ENCODE measurements around the gene ZC3H14.

Gene ZC3H14

GRCh38 chr14:88535149-88535548 lies 27.7 kb upstream of the ZC3H14 start:
- H3K27ac ChIP-seq (ENCODE audit: insufficient read depth, low read length, poor library complexity, severe bottlenecking), result no peak overlapping the region
- H3K36me3 ChIP-seq (ENCODE audit: control insufficient read depth, insufficient read depth, low read length), result no peaks in the 10 kb centered on the region
- DNase-seq, result no peak

DNA sequence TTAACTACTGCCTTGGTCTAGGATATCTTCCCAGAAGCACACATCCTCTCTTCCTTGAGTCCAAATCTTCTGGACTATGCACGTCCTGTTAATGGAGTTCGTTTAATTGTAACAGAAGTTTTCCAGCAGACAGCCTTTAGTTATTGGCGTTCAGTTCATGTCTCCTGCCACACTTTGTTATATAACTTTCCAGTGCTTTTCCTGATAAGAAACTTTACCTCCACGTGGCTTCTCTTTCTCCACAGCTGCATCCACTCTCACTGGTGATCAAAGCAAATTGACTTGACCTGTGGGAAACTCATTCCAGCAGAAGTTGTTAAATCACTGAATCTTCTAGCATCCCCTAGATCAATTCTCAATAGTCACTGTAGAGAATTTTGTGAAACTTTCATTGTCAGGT lies 27.0 kb upstream of the ZC3H14 start:
- Histone ChIP-seq H3K4me3 (ENCODE audit: insufficient read depth, low read depth, low read length, poor library complexity, severe bottlenecking) (no peak overlapping the region), H3K27me3 (replicated peaks; ENCODE audit: control insufficient read depth, insufficient read depth, low read length, poor library complexity, severe bottlenecking) (no peaks in the 10 kb centered on the region), H3K4me1 (ENCODE audit: control insufficient read depth, insufficient read depth, low read length, poor library complexity, severe bottlenecking) (no peaks in the 10 kb centered on the region), H3K27ac (ENCODE audit: insufficient read depth, low read length, poor library complexity, severe bottlenecking) (no peak overlapping the region), H3K36me3 (ENCODE audit: control insufficient read depth, insufficient read depth, low read length) (no peaks in the 10 kb centered on the region), H3K9me3 (ENCODE audit: control insufficient read depth, low read length) (no peaks in the 10 kb centered on the region)
- DNase-seq, result no peak

More at GRCh38 chr14:88535149-88535548, 27.7 kb upstream of the ZC3H14 start:
- Histone ChIP-seq H3K27me3 (replicated peaks; ENCODE audit: control insufficient read depth, insufficient read depth, low read length, poor library complexity, severe bottlenecking) (no peaks in the 10 kb centered on the region), H3K4me3 (ENCODE audit: insufficient read depth, low read depth, low read length, poor library complexity, severe bottlenecking) (no peak overlapping the region), H3K4me1 (ENCODE audit: control insufficient read depth, insufficient read depth, low read length, poor library complexity, severe bottlenecking) (no peaks in the 10 kb centered on the region), H3K9me3 (ENCODE audit: control insufficient read depth, low read length) (no peaks in the 10 kb centered on the region)

DNA sequence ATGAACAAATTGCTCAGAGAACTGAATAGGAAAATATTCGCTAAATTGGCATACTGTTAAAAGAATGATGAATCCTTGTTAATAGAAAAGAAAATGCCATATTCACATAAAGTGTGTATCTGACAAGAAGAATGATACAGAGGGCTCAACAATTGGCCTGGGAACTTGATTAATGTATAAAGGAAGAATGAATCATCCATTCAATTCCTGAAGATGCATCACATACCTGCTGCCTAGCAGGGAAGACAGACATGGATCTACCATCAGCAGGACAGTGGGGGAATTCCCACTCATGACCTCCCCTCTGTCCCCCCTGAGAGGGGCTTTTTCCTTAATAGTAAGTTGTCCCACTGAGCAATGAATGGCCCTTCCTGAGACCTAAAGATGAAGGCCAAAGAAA lies 21.5 kb upstream of the ZC3H14 start:
- Histone ChIP-seq H3K4me3 (ENCODE audit: insufficient read depth, low read depth, low read length, poor library complexity, severe bottlenecking) (no peak overlapping the region), H3K27me3 (replicated peaks; ENCODE audit: control insufficient read depth, insufficient read depth, low read length, poor library complexity, severe bottlenecking) (no peaks in the 10 kb centered on the region), H3K4me1 (ENCODE audit: control insufficient read depth, insufficient read depth, low read length, poor library complexity, severe bottlenecking) (no peaks in the 10 kb centered on the region), H3K36me3 (ENCODE audit: control insufficient read depth, insufficient read depth, low read length) (no peaks in the 10 kb centered on the region), H3K27ac (ENCODE audit: insufficient read depth, low read length, poor library complexity, severe bottlenecking) (no peak overlapping the region), H3K9me3 (ENCODE audit: control insufficient read depth, low read length) (no peaks in the 10 kb centered on the region)
- no peak for DNase-seq

DNA sequence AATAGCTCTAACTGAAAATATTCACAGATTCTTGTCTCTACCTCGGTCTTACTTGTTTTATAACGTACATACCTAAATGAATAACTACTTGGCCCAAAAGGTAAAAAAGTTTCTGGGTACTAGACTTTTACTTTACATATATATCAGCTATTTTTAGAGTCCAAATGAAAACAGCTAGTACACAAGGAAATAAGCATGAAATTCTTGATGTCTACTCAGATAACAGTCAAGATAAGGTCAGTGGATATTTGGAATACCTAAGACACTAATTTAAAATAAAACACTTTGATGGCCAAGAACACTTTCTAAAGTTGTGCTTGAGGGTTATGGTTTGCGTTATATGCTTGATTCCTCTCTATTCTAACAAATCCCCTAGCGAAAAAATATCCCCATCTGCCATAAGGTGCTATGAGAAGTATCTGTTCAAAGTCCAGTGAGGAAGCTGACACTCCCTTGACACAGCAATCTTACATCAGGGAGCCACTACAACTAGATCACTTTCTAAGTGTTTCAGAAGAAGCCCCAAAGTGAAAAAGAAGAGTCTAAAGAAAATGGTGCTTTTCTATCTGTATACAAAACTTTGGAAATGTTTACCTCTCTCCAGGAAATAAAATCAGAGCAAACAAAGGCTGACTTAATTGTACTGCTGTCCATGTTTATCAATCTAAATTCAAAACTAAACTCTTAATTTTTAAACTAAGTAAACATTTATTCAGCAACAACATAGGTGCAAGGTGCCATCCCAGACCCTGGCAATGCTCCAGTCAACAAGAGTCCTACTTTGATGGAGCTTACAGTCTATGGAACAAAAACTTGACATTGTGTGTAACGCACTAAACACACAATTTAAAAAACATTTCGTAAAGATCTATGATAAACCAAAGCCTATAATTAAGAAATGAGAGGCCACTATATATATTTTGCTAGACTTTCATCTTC lies 19.7 kb upstream of the ZC3H14 start:
- H3K4me1 ChIP-seq (ENCODE audit: control insufficient read depth, insufficient read depth, low read length, poor library complexity, severe bottlenecking), result no peaks in the 10 kb centered on the region
- H3K27ac ChIP-seq (ENCODE audit: insufficient read depth, low read length, poor library complexity, severe bottlenecking), result no peak overlapping the region
- no peak for DNase-seq
- H3K27me3 ChIP-seq (replicated peaks; ENCODE audit: control insufficient read depth, insufficient read depth, low read length, poor library complexity, severe bottlenecking), result no peaks in the 10 kb centered on the region
- no peaks in the 10 kb centered on the region for H3K36me3 ChIP-seq (ENCODE audit: control insufficient read depth, insufficient read depth, low read length)
- no peak overlapping the region for H3K4me3 ChIP-seq (ENCODE audit: insufficient read depth, low read depth, low read length, poor library complexity, severe bottlenecking)
- no peaks in the 10 kb centered on the region for H3K9me3 ChIP-seq (ENCODE audit: control insufficient read depth, low read length)

DNA sequence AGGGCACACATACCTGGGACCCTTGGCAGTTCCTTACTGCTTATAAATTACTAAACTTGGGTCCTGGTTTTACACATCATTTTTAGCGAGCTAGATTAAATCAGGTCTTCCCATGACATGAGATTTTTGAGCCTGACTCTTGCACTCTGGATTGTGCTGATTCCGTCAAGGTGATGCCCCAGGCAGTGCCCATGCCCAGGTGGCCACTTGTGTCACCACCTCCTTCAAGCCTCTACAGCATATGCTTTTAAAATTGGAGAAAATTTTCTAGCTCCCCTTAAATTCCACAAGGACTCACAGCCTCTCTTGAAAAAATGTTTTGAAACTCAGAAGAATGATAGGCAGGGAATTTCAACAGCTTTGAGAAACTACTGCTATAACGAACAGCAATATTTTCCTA lies 17.6 kb upstream of the ZC3H14 start:
- Histone ChIP-seq H3K4me1 (ENCODE audit: control insufficient read depth, insufficient read depth, low read length, poor library complexity, severe bottlenecking) (no peaks in the 10 kb centered on the region), H3K27me3 (replicated peaks; ENCODE audit: control insufficient read depth, insufficient read depth, low read length, poor library complexity, severe bottlenecking) (no peaks in the 10 kb centered on the region), H3K36me3 (ENCODE audit: control insufficient read depth, insufficient read depth, low read length) (no peaks in the 10 kb centered on the region), H3K27ac (ENCODE audit: insufficient read depth, low read length, poor library complexity, severe bottlenecking) (no peak overlapping the region), H3K4me3 (ENCODE audit: insufficient read depth, low read depth, low read length, poor library complexity, severe bottlenecking) (no peak overlapping the region), H3K9me3 (ENCODE audit: control insufficient read depth, low read length) (no peaks in the 10 kb centered on the region)
- no peak for DNase-seq

- Histone ChIP-seq H3K4me1 (ENCODE audit: control insufficient read depth, insufficient read depth, low read length, poor library complexity, severe bottlenecking) (peaks cover 3% of the 10 kb centered on the region), H3K9me3 (ENCODE audit: control insufficient read depth, low read length) (no peaks in the 10 kb centered on the region), H3K27me3 (replicated peaks; ENCODE audit: control insufficient read depth, insufficient read depth, low read length, poor library complexity, severe bottlenecking) (peaks cover 5% of the 10 kb centered on the region), H3K27ac (ENCODE audit: insufficient read depth, low read length, poor library complexity, severe bottlenecking) (no peak overlapping the region), H3K36me3 (ENCODE audit: control insufficient read depth, insufficient read depth, low read length) (no peaks in the 10 kb centered on the region), H3K4me3 (ENCODE audit: insufficient read depth, low read depth, low read length, poor library complexity, severe bottlenecking) (no peak overlapping the region)
- DNase-seq, result no peak
These were observed 16.0 kb upstream of the ZC3H14 start for GRCh38 chr14:88546621-88547385.

DNA sequence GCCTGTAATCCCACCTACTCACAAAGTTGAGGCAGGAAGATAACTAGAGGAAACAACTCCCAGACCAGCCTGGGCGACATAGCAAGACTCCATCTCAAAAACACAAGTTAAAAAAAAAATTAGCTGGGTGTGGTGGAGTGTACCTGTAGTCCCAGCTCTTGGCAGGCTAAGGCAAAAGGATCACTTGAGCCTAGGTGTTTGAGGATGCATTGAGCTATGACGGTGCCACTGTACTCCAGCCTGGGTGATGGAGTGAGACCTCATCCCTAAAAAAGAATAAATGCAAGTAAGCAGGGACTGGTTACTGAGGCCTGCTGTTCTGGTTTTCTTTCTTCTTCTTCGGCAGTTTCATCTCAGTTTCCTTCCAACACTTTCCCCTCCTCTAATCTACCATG lies 15.5 kb upstream of the ZC3H14 start:
- peaks cover 3% of the 10 kb centered on the region for H3K4me1 ChIP-seq (ENCODE audit: control insufficient read depth, insufficient read depth, low read length, poor library complexity, severe bottlenecking)
- peaks cover 11% of the 10 kb centered on the region for H3K27me3 ChIP-seq (replicated peaks; ENCODE audit: control insufficient read depth, insufficient read depth, low read length, poor library complexity, severe bottlenecking)
- H3K36me3 ChIP-seq (ENCODE audit: control insufficient read depth, insufficient read depth, low read length), result no peaks in the 10 kb centered on the region
- no peaks in the 10 kb centered on the region for H3K9me3 ChIP-seq (ENCODE audit: control insufficient read depth, low read length)
- no peak overlapping the region for H3K4me3 ChIP-seq (ENCODE audit: insufficient read depth, low read depth, low read length, poor library complexity, severe bottlenecking)
- no peak for DNase-seq
- H3K27ac ChIP-seq (ENCODE audit: insufficient read depth, low read length, poor library complexity, severe bottlenecking), result no peak overlapping the region

DNA sequence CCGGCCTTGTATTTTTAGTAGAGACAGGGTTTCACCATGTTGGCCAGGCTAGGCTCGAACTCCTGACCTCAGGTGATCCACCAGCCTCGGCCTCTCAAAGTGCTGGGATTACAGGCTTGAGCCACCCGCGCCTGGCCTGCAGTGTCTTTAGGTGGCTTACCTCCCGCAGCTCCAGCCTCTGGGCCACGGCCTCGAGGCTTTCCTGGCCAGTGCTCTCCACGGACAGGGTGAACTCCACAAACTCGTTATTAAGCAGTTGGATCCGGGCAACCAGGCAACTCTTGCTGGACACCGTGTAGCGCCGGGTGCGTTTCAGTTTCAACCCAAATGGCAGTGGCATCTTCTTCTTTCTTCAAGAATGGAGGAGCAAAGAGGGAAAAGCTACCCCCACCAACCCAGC lies 12.8 kb upstream of the ZC3H14 start:
- Histone ChIP-seq H3K4me3 (ENCODE audit: insufficient read depth, low read depth, low read length, poor library complexity, severe bottlenecking) (no peak overlapping the region), H3K27me3 (replicated peaks; ENCODE audit: control insufficient read depth, insufficient read depth, low read length, poor library complexity, severe bottlenecking) (peaks cover 35% of the 10 kb centered on the region), H3K36me3 (ENCODE audit: control insufficient read depth, insufficient read depth, low read length) (no peaks in the 10 kb centered on the region), H3K27ac (ENCODE audit: insufficient read depth, low read length, poor library complexity, severe bottlenecking) (no peak overlapping the region), H3K9me3 (ENCODE audit: control insufficient read depth, low read length) (no peaks in the 10 kb centered on the region), H3K4me1 (ENCODE audit: control insufficient read depth, insufficient read depth, low read length, poor library complexity, severe bottlenecking) (peaks cover 10% of the 10 kb centered on the region)
- DNase-seq, result no peak

DNA sequence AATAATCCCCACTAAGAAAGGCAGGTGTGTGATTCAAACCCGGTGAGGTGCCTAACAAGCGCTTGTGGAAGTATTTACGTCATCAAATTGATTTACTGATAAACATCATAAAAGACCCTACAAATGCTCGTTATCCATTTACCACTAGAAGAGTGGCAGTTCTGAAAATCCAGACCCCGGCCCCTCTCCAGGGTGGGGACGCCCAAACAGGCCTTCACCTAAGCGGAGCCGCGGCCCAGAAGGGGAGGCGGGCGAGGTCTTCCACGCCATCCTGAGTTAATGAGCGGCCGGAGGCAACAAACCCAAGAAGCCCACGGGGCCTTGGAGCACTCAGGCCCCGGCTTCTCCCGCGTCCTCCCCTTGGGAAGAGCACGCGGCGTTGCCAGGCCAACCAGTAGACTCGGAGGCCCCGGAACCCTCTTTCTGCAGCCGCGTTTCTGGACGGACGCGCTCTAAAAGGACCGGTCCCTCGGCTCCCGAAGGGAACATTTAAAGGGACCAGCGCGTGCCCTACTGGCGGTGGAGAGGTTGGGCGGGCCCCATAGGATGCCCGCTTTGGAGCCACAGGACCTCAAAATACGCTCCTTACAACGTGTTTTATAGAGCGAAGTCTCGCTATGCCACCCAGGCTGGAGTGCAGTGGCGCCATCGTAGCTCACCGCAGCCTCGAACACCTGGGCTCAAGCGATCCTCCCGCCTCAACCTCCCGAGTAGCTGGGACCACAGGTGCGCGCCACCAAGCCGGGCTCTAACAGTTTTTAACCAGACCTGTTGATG lies 11.6 kb upstream of the ZC3H14 start:
- Histone ChIP-seq H3K4me1 (ENCODE audit: control insufficient read depth, insufficient read depth, low read length, poor library complexity, severe bottlenecking) (peaks cover 10% of the 10 kb centered on the region), H3K27ac (ENCODE audit: insufficient read depth, low read length, poor library complexity, severe bottlenecking) (no peak overlapping the region), H3K36me3 (ENCODE audit: control insufficient read depth, insufficient read depth, low read length) (no peaks in the 10 kb centered on the region), H3K27me3 (replicated peaks; ENCODE audit: control insufficient read depth, insufficient read depth, low read length, poor library complexity, severe bottlenecking) (peaks cover 46% of the 10 kb centered on the region), H3K9me3 (ENCODE audit: control insufficient read depth, low read length) (no peaks in the 10 kb centered on the region), H3K4me3 (ENCODE audit: insufficient read depth, low read depth, low read length, poor library complexity, severe bottlenecking) (peak overlapping the region; percentile 48)
- DNase-seq, result no peak

Data from effector memory CD4-positive, alpha-beta T cell (primary cell).